Measurements from ENCODE around the gene ADAMTSL2.

Gene ADAMTSL2

GRCh38 chr9:133606708-133607025 lies 72.2 kb downstream of the ADAMTSL2 start:
- DNase-seq (ENCODE audit: low read depth): no peak

DNA sequence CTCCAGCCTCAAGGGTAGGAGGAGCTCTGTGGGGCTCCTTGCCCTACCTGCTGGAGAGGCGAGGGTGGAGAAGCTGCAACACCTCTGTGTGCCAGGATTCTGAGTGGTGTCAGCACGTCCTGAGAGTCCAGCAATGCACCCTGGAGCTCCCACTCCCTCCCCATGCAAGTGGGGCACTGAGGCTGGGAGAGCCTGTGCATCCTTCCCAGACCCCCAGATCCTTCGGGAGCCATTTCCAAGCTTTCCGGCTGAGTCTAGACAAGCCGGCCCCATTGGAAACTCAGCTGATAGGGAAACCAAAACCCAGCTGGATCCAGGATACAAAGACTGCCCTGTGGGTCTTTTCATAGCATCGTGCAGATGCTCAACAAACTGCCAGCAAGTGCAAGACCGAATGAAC lies 72.9 kb downstream of the ADAMTSL2 start:
- DNase-seq (ENCODE audit: low read depth): no peak

DNA sequence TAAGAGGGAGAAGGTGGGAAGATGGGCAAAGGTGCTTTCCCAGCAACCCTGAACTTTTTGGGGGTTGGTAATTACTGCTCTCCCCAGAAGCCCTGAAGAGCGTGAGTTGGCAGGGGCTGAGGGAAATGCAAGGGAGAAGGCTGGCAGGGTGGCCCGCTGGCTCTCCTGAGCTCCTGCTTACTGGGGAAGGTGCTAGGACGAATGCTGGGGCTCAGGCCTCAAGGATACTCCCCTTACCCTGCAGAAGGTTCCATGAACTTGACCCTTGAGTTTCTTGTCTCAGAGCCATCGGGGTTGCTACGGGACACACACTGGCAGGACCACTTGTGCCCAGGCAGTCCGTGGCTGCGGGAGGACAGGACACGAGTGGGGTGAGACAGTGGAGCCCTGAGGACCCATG lies 73.5 kb downstream of the ADAMTSL2 start:
- DNase-seq (ENCODE audit: low read depth): no peak

DNA sequence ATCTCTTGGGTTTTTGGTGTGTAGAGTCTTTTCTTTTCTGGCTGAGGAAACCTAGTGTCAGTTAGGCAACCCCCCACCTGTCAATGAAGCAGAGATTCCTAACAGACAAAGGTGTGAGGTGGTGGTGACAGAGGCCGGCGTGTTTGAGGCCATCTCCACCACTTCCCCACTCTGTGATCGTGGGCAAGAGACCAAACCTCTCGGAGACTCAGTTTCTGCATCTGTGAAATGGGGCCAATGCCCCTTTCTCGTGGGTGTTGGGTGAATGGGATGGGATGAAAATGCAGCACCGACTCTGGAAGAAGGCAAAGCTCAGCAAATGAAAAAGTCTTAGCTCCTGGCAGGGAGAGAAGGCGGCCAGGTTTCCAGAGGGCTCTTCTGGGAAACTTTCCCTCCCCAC lies 73.9 kb downstream of the ADAMTSL2 start:
- no peak for DNase-seq (ENCODE audit: low read depth)

GRCh38 chr9:133608889-133609288 lies 74.4 kb downstream of the ADAMTSL2 start:
- no peak for DNase-seq (ENCODE audit: low read depth)

GRCh38 chr9:133609311-133610098 lies 75.0 kb downstream of the ADAMTSL2 start, which contains the start of gene FAM163B:
Gene FAM163B (minus strand): TSS chr9:133609389. CDS start chr9:133580223, 29,166 bp downstream.
- DNase-seq (ENCODE audit: low read depth): no peak

GRCh38 chr9:133610845-133611244 lies 76.3 kb downstream of the ADAMTSL2 start:
- no peak for DNase-seq (ENCODE audit: low read depth)

GRCh38 chr9:133612051-133612450 lies 77.5 kb downstream of the ADAMTSL2 start:
- DNase-seq (ENCODE audit: low read depth): no peak

DNA sequence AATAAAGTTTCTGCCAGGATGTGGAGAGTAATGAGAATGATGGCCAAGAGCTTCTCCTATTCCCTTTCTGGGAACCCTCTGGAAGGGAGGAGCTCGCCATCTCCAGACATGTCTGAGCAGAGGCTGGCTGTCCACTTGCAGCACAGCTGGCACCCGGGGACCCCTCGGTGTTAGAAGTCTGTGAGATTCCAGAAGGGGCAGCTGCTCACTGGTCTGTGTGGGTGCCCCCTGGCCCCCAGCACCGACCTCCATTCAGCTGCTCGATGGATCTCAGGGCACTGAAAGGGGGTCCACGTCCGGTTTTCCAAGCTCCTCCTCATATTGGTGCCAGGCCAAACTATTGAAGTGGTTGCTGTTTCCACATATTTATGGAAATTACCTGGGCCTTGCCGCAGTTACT lies 78.3 kb downstream of the ADAMTSL2 start:
- DNase-seq (ENCODE audit: low read depth): no peak

DNA sequence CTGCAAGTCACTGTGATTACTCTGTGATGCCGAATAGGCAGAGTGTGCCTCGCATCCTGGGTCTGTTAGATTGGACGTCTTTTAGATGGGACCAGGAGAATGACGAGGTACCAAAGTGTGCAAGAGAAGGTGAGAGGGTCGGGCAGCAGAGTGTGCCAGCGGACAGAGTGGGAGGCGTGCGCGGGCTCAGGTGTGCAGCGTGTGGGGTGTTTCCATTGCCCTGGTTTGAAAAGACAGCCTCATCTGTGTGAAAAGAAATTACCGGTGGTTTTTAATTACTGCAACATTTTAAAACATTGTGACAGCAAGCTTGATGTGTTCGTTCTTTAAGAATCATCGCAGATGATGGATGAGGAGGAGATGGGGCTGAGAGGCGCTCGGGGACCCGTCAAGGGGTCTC lies 78.9 kb downstream of the ADAMTSL2 start:
- no peak for DNase-seq (ENCODE audit: low read depth)

DNA sequence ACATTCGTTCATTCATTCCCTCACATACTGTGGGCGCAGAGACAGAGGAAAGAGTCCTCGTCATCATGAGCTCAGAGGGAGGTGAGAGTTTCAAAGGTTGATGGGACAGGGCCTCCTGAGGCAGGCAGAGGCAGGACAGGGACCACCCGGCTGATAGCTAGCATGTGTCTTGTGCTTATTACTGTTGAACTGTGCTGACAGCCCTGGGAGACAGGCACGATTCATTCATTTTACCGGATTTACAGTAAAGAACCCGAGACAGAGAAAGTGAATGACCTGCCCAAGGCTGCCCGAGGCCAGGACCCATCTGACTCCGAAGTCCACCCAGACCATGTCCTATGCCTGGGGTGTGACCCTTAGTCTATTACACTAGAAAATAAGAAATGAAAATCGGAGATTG lies 79.6 kb downstream of the ADAMTSL2 start:
- no peak for DNase-seq (ENCODE audit: low read depth)

- no peak for DNase-seq (ENCODE audit: low read depth)
Observed at GRCh38 chr9:133614678-133615077, 80.2 kb downstream of the ADAMTSL2 start.

DNA sequence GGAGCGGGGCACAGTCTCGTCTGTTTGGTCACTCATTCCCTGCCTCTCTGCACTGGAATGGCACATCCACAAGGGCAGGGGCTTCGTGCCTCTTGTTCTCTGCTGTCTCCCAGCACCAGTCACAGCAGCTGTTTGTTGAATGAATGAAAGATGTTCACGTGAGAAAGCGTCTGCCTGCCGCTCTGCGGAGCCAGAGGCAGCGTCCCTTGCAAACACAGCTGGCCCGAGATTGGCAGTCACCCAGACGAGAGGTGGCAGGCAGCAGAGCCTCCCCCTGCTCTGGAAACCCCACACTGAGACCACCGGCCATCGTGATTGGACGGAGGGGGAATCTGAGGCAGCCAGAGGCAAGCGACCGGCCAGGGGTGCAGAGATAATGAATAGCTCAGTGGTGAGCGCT lies 80.7 kb downstream of the ADAMTSL2 start:
- DNase-seq (ENCODE audit: low read depth): no peak

GRCh38 chr9:133615606-133616188 lies 81.2 kb downstream of the ADAMTSL2 start:
- DNase-seq (ENCODE audit: low read depth): no peak

- no peak for DNase-seq (ENCODE audit: low read depth)
Observed at GRCh38 chr9:133616643-133617405, 82.3 kb downstream of the ADAMTSL2 start.

- DNase-seq (ENCODE audit: low read depth): no peak
Observed at GRCh38 chr9:133618726-133619125, 84.2 kb downstream of the ADAMTSL2 start.

DNA sequence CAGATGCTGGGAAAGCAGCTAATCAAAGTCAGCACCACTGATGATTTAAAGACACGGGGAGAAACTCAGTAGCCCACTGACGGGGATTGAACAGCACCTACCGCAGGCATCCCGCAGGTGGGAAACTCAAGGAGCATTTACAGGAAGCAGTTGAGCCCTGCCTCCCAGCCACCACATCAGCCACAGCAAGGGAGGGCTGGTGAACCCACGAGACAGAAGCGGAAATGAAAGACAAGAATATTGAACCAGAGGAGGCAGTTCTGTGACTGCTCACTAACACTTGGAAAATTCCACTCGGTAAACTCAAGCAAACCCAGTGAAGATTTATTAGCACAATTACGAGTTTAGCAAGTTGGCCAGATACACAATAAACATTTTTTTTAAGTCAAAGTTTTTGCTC lies 85.3 kb downstream of the ADAMTSL2 start:
- DNase-seq (ENCODE audit: low read depth): peak; percentile 23

- no peak for DNase-seq (ENCODE audit: low read depth)
Observed at GRCh38 chr9:133621725-133622267, 87.3 kb downstream of the ADAMTSL2 start.

- no peak for DNase-seq (ENCODE audit: low read depth)
Observed at GRCh38 chr9:133622555-133622954, 88.1 kb downstream of the ADAMTSL2 start.
